ENCODE measurements around the gene ALK.

Gene ALK

DNA sequence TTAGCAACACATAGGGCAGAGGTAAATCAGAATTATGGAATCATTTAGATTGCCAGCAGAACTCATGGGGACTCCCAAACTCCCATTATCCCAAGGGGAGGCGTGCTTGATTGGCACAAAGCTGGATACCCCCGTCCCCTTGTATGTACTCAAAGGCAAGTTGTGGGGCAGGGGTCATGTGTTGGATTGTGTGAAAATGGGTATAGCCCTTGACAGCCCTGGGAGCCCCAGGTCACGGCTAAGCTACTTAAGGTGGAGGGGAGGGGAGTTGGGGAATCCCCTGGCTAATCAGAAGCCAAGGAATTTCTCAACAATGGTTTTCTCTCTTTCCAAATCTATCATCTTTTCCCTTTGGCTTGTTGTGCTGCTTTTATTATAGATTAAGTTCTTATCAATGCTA, 773.4 kb downstream of the ALK start:
- Histone ChIP-seq H3K36me3 (ENCODE audit: control insufficient read depth, insufficient read depth, low read length) (no peaks in the 10 kb centered on the region), H3K4me1 (ENCODE audit: control insufficient read depth, insufficient read depth, low read length) (no peaks in the 10 kb centered on the region), H3K9ac (ENCODE audit: low read depth, low read length) (no peak overlapping the region), H3K9me3 (ENCODE audit: control insufficient read depth, insufficient read depth, low read length) (no peaks in the 10 kb centered on the region), H3K27me3 (ENCODE audit: control insufficient read depth, insufficient read depth, low read length) (no peaks in the 10 kb centered on the region), H3K27ac (ENCODE audit: low read depth, low read length) (no peak overlapping the region), H3K4me3 (ENCODE audit: low read depth, low read length) (no peak overlapping the region)

DNA sequence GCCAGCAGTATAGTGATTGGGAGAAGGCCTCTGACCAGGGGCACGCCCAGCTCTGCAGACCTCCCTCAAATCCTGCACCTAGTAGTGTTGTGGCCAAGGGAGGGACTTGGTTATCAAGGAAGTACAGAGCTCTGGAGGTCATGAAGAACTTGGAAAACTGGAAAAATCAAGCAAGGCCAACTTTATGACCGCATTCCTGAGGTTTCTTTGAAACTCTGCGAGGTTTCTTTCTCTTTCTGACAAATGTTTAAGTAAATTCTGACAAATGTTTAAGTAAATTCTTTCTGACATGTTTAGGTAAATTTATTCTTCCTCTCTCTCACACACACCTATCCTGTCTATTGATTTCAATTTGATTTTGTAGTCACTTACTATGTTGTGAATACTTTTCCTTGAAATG, 775.2 kb downstream of the ALK start:
- Histone ChIP-seq H3K27ac (ENCODE audit: low read depth, low read length) (no peak overlapping the region), H3K9me3 (ENCODE audit: control insufficient read depth, insufficient read depth, low read length) (no peaks in the 10 kb centered on the region), H3K9ac (ENCODE audit: low read depth, low read length) (no peak overlapping the region), H3K4me3 (ENCODE audit: low read depth, low read length) (no peak overlapping the region), H3K36me3 (ENCODE audit: control insufficient read depth, insufficient read depth, low read length) (no peaks in the 10 kb centered on the region), H3K27me3 (ENCODE audit: control insufficient read depth, insufficient read depth, low read length) (no peaks in the 10 kb centered on the region), H3K4me1 (ENCODE audit: control insufficient read depth, insufficient read depth, low read length) (no peaks in the 10 kb centered on the region)

DNA sequence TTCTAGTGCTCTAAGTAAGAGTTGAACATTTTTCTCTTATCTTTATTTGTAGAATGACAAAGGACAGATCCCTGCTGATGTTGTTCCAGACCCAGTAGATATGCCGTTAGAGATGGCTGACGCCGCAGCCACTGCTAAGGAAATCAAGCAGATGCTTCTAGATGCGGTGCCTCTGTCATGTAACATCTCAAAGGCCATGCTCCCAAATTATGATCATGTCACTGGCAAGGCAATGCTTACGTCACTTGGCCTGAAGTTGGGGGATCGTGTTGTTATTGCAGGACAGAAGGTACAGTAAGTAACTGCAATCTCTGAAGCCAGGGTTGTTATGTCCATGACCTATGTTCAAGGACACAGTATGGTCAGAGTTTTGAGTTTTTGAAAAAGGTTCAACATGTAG, 777.7 kb downstream of the ALK start:
- H3K4me1 ChIP-seq (ENCODE audit: control insufficient read depth, insufficient read depth, low read length) = no peaks in the 10 kb centered on the region
- no peaks in the 10 kb centered on the region for H3K36me3 ChIP-seq (ENCODE audit: control insufficient read depth, insufficient read depth, low read length)
- H3K27ac ChIP-seq (ENCODE audit: low read depth, low read length) = no peak overlapping the region
- H3K9ac ChIP-seq (ENCODE audit: low read depth, low read length) = no peak overlapping the region
- H3K27me3 ChIP-seq (ENCODE audit: control insufficient read depth, insufficient read depth, low read length) = no peaks in the 10 kb centered on the region
- no peaks in the 10 kb centered on the region for H3K9me3 ChIP-seq (ENCODE audit: control insufficient read depth, insufficient read depth, low read length)
- H3K4me3 ChIP-seq (ENCODE audit: low read depth, low read length) = no peak overlapping the region

All from HUES48 (cell line).